Cardiac fibroblast (primary cell): Measurements from ENCODE around the gene SMC1B.

Experiments used
- DNase-seq, 2 donors: peaks; one replicate each; pipeline versions ENCODE4 v3.0.0 to v3.0.0-alpha.2; 2010; ENCODE audit warnings: low read depth in 2 of 2
- H3K4me3 ChIP-seq, 2 donors: replicated peaks in 1 of 2; 1 replicate in 1 of 2; 2 replicates in 1 of 2; pipeline ENCODE4 v1.5.1; 2011; ENCODE audit warnings: low read depth in 2 of 2, low read length in 2 of 2, mild to moderate bottlenecking in 2 of 2, moderate library complexity in 1 of 2
- TF ChIP-seq, protein P1 (sequence below): IDR thresholded peaks from one replicate; pipeline ENCODE4 v1.5.1; 2011; ENCODE audit warnings: low read depth, mild to moderate bottlenecking, low read length, inconsistent platforms

The SMC1B gene, protein sequence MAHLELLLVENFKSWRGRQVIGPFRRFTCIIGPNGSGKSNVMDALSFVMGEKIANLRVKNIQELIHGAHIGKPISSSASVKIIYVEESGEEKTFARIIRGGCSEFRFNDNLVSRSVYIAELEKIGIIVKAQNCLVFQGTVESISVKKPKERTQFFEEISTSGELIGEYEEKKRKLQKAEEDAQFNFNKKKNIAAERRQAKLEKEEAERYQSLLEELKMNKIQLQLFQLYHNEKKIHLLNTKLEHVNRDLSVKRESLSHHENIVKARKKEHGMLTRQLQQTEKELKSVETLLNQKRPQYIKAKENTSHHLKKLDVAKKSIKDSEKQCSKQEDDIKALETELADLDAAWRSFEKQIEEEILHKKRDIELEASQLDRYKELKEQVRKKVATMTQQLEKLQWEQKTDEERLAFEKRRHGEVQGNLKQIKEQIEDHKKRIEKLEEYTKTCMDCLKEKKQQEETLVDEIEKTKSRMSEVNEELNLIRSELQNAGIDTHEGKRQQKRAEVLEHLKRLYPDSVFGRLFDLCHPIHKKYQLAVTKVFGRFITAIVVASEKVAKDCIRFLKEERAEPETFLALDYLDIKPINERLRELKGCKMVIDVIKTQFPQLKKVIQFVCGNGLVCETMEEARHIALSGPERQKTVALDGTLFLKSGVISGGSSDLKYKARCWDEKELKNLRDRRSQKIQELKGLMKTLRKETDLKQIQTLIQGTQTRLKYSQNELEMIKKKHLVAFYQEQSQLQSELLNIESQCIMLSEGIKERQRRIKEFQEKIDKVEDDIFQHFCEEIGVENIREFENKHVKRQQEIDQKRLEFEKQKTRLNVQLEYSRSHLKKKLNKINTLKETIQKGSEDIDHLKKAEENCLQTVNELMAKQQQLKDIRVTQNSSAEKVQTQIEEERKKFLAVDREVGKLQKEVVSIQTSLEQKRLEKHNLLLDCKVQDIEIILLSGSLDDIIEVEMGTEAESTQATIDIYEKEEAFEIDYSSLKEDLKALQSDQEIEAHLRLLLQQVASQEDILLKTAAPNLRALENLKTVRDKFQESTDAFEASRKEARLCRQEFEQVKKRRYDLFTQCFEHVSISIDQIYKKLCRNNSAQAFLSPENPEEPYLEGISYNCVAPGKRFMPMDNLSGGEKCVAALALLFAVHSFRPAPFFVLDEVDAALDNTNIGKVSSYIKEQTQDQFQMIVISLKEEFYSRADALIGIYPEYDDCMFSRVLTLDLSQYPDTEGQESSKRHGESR

GRCh38 chr22:45413368-45414211 is at the start of gene SMC1B, which contains the start of gene RIBC2:
Gene SMC1B, minus strand, starts transcription at chr22:45413599. Its CDS starts 32 bp downstream, at chr22:45413567.
Gene RIBC2, plus strand, starts transcription at chr22:45413693. Its CDS starts 194 bp downstream, at chr22:45413887.
- peak within 1 kb of the TSS; percentile 47 to 49 for H3K4me3 ChIP-seq
- TF ChIP-seq, protein P1, sequence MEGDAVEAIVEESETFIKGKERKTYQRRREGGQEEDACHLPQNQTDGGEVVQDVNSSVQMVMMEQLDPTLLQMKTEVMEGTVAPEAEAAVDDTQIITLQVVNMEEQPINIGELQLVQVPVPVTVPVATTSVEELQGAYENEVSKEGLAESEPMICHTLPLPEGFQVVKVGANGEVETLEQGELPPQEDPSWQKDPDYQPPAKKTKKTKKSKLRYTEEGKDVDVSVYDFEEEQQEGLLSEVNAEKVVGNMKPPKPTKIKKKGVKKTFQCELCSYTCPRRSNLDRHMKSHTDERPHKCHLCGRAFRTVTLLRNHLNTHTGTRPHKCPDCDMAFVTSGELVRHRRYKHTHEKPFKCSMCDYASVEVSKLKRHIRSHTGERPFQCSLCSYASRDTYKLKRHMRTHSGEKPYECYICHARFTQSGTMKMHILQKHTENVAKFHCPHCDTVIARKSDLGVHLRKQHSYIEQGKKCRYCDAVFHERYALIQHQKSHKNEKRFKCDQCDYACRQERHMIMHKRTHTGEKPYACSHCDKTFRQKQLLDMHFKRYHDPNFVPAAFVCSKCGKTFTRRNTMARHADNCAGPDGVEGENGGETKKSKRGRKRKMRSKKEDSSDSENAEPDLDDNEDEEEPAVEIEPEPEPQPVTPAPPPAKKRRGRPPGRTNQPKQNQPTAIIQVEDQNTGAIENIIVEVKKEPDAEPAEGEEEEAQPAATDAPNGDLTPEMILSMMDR: no peak
- DNase-seq: peak; percentile 78 to 79

DNA sequence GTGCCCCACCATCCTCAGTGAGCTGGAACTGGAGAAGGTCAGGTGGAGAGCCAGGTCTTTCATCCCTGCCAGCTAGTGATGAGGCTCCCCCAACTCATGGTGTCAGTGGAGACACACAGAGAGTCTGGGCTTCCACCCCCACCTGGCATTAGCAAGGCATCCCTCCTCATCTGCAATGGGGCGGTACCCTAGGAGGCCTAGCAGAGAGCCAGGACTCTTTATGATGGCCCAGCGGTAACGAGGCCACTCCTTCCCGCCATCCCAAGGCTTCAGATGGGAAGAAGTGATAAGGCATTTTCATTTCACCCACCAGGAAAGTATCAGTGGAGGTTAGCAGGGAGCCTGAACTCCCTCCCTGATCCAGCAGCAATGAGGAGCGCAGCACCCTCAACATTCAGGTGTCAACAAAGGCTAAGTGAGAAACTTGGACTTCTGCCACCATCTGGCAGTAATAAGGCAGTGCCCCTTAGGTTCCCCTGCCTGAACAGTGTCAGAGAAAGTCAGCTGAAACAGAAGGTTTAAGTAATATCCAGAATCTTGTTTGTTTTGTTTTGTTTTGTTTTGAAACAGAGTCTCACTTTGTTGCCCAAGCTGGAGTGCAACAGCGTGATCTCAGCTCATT is 48.7 kb upstream of the SMC1B start:
- no peak overlapping the region for H3K4me3 ChIP-seq
- TF ChIP-seq, protein P1: no peak
- no peak for DNase-seq

DNA sequence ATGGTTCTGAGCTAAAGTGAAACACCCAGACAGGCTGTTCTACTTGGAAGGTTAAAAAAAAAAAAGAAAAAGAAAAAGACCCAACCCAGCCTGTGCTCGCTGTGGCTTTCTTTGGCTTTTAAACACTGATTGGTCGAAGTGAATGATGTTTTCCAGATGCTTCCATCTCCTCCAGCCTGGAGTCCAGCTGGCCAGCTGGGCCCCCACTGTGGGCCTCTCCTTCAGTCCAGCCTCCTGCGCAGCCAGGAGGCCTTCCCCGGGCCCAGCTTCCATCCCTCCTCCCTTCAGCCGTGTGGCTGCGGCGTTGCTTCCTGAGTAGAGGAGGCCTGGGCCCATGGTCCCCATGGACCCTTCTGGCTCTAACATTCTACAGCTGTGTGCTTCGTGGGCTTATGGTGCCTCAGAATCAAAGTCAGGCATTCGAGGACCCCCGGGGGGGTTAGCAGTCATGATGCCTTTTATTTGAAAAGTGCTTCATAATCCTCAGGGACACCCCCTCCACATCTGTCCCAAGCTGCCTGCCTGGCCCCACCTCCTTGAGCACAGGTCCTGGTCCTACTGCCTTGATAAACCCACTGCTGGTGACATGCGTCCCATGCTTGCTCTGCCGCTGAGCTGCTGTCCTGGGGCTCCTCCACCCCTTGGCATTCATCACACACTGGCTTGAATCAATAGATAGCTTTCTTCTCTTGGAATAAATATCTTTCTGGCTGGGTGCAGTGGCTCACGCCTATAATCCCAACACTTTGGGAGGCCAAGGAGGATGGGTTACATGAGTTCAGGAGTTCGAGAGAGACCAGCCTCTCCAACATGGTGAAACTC is 47.1 kb upstream of the SMC1B start:
- no peak overlapping the region for H3K4me3 ChIP-seq
- peak; percentile 16 to 92 for DNase-seq
- TF ChIP-seq, protein P1: no peak

GRCh38 chr22:45459235-45459634 is 45.8 kb upstream of the SMC1B start:
- no peak overlapping the region for H3K4me3 ChIP-seq
- no peak for DNase-seq
- TF ChIP-seq, protein P1: no peak

DNA sequence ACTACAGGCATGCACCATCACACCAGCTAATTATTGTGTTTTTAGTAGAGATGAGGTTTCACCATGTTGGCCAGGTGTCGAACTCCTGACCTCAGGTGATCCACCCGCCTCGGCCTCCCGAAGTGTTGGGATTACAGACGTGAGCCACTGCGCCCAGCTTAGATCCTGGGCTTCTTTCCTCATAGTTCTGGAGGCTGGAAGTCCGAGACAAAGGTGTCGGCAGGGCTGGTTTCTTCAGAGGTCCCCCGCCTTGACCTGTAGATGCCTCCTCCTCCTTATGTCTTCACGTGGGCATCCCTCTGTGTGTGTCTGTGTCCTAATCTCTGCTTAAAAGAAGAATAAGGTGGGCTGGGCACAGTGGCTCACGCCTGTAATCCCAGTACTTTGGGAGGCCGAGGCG is 45.1 kb upstream of the SMC1B start:
- TF ChIP-seq, protein P1: no peak
- no peak for DNase-seq
- no peak overlapping the region for H3K4me3 ChIP-seq
